Activated CD4-positive, alpha-beta T cell treated with anti-CD3 and anti-CD28 coated beads, Interleukin-2, amount 50 U/mL, for 4 hours (primary cell): ENCODE measurements around the gene AGRN.
"Not testable (repeated sequence)": the region's sequence is repeated elsewhere in the genome, so short reads cannot be mapped to it uniquely, and the experiment has no call there.

Experiments
- DNase-seq, 2 experiments: peaks; one replicate each; pipeline ENCODE4 v3.0.0-alpha.2; 2020

Gene AGRN

DNA sequence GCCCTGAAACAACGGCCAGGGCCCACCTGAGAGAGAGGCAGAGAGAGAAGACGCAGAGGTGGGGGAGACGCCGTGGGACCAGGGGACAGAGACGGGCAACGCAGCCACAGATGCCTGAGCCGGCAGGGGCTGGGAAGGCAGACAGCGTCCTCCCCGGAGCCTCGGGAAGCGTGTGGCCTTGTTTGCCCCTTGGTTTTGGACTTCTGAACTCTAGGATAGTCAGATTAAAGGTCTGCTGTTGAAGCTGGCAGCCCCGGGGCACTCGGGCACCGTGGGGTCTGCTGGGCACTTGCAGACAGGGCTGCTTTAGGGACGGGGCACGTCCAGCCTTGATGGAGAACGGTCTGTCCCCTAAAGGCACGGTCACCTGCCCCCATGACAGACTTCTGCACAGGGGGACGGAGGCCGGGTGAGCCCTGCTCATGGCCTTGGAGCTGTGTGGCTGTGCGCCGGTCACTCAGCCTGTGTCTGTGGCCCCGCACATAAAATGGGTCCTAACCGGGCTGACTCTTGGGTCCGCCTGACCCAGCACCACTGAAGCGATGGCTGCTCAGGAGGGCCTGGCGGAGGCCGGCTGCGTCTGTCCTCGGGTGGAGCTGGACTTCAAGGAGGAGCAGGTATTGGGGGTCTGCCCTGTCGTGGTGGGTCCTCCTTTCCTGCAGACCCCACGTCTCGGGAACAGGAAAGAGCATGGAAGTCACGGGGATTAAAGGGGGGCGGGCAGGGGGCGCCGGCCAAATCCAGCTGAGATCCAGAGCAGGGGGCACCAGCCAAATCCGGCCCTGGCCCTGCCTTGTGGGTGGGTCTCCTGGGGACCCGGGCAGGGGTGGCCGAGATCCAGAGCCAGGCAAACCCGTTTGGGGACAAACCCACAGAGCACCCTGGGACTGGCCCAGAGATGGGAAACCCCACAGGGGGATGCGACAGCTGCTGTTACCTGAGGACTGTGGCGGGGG lies 63.8 kb downstream of the AGRN start:
- no peak for DNase-seq

- DNase-seq = no peak
These were observed 64.7 kb downstream of the AGRN start for GRCh38 chr1:1084372-1085170.

DNA sequence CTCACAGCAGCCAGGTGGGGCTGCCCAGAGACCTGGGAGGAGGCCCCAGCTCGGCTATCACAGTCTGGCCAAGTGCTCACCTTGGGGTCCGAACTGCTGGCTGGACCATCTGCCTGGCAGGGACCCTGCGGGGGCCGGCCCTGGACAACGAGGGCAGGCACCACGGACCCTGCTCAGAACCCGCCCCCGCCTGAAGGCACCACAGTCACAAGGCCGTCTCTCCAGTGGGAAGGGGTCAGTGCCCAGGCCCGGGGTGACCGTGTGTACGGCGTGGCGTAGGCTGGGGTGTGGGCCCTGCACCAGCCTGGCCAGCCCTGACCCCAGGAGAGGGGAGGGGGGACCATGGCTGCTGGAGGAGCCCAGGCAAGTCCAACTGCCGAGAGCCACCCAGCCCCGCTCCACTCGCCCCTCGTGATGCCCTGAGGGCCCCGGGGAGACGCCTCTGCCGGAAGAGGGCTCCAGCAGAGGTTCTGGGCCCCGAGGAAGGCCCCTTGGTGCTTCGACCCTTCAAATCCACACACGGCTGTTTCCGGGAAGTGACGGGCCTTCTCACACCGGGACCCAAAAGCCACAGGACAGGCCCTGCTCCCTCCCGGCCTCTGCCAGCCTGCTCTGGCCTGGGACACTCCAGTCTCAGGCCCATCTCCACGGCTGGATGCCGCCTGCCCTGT lies 65.4 kb downstream of the AGRN start:
- no peak for DNase-seq

DNA sequence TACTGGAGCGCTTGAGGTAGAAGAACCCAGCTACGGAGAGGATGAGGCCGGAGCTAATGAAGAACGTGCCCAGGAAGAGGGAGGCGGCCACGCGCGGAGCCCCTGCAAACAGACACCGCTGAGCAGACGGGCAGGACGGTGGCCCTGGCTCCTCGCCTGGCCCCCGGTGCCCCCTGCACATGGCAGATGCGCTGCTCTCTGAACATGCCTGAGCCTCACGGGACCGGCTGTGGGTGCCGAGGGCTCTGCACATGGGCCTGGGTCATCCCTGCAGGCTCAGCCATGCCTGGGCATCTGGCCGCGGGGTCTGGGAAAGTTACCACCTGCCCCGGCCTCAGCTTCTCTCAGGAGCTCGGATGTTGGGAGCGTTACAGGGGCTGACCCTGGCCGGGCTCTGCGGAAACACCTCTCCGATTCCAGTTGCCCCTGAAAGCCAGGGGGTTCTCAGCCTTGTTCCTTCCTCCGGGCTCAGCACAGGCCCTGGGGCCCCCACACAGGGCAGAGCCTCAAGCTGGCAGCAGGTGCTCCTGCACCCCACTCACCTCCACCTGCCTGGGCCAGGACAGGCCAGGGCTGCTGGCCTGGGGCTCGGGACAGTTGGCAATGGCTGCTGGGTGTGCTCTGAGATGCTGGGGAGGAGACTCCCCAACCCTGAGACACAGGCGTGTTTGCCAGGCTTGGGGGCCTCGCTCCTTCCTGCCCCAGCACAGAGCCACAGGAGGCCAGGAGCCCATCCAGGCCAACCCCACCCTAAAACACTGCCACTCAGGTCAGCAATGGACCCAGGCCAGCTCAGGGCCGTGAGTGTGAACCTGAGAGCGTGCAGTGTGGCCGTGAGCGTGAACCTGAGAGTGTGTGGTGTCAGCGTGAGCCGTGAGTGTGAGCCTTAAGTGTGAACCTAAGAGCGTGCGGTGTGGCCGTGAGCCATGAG lies 66.3 kb downstream of the AGRN start:
- DNase-seq = no peak

GRCh38 chr1:1086911-1087341 lies 67.0 kb downstream of the AGRN start:
- no peak for DNase-seq

GRCh38 chr1:1087351-1088028 lies 67.6 kb downstream of the AGRN start:
- no peak for DNase-seq

- no peak for DNase-seq
These were observed 68.3 kb downstream of the AGRN start for GRCh38 chr1:1088029-1088800.

- no peak for DNase-seq
These were observed 69.1 kb downstream of the AGRN start for GRCh38 chr1:1088801-1089680.

GRCh38 chr1:1089731-1090423 lies 70.0 kb downstream of the AGRN start:
- DNase-seq = no peak

DNA sequence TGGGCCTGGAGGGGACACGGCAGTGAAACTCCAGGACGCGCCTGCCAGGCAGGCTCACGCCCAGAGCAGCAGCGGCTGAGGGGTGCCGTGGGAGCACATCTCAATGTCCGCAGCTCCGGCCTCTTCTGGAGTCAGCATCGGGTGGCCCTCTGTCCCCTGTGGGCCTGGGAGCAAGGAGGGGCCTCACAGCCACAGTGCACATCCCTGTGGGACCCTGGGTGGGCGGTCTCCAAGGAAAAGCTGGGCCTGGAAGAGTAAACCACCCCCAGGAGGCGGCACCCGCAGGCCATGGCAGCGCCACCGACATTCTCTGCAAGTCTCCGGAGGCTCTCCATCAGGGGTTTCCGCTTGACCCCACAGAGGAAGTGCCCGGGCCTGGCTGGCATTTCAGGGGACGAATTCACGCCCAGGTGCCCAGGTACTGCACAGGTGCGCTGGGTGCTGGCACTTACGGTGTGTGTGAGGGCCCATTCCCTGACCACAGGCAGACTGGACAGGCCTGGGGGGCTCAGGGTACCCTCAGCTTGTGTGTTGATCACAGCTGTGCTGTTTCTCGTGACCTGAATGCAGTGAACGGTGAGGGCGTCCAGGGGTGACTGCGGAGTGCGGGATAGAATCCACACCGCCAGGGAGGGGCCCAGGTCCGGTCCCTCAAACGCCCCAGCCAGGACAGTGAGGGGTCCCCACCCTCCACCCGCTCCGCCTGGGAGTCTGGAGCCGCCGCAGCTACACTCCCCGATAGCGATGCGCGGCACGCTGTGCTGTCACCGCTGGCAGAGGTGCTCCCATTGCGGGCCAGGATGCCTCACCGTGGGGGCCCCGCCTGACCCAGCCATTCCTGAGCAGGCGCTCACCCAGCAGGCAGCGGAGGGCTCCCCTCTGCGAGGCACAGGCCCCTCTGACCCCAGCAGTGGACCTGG lies 70.8 kb downstream of the AGRN start:
- no peak for DNase-seq

DNA sequence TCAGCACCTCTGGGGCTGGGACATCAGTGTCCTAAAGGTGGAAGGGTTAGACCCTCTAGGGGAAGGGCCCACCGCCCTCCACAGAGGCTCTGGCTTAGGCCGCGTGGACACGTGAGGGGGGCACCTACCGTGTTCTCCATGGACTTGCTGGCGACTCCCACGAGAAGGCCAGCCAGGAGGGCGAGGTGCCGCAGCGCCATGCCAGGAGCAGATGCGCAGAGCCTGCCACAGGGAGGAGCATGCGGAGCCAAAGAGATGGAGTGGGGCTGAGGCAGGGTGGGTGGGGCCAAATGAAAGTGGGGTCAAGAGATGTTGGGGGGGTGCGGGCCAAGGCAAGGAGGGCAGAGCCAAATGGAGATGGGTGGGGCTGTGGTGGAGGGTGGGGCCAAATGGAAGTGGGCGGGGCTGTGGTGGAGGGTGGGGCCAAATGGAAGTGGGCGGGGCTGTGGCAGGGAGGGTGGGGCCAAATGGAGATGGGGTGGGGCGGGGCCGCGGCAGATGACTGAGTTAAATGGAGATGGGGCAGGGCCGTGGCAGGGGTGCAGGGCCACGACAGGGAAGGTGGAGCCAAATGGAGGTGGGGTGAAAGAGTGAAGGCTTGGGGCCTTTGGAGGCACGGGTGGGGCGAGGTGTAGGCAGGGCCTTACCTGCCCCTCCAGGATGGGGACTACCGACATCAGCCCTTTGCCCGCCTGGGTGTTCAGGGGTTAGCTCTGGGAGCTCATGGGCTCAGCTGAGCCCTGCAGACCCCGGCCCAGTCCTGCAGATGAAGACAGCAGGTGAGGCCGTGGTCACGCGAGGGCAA lies 71.6 kb downstream of the AGRN start:
- no peak for DNase-seq

- DNase-seq = no peak
These were observed 72.4 kb downstream of the AGRN start for GRCh38 chr1:1092149-1092855.

DNA sequence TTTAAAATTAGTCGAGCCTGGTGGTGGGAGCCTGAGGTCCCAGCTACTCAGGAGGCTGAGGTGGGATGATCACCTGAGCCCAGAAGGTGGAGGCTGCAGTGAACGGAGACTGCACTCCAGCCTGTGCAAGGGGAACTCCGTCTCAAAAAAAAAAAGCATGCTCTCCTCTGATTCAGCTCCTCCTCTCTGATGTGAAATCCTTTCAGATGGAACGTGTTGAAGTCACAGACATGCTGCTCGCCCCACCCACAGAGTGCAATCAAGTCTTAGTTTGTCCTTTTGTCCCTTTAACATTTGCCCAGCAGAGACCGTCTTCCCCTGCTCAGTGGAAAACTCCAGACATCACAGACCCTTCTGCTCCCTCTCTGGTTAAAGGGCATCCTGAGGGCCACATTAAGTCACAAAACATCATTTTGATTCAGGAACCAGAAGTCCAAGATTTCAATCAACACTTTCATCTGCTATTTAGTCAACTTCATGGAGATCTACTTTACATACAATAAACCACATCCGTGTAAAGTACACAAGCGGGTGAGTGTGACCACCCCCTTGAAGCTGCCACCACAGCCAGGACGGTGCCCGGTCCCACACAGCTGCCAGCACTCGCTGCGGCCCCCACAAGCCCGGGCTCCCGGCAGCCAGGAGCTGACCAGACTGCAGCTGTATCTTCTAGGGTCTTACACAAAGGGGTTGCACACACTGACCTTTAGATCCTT lies 73.1 kb downstream of the AGRN start:
- no peak for DNase-seq

GRCh38 chr1:1093610-1093943 lies 73.7 kb downstream of the AGRN start:
- no peak for DNase-seq

- DNase-seq = no peak
These were observed 75.1 kb downstream of the AGRN start for GRCh38 chr1:1094981-1095380.

DNA sequence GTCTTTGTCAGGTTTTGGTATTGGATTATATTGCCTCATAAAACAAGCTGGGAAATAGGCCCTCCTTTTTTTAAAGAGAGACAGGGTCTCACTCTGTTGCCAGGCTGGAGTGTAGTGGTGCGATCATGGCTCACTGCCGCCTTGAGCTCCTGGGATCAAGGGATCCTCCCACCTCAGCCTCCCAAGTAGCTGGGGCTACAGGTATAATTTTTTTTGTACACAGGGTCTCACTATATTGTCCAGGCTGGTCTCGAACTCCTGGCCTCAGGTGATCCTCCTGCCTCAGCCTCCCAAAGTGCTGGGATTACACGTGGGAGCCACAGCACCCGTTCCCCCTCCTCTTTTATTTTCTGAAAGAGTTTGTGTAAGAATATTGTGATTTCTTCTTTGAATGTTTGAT lies 76.2 kb downstream of the AGRN start:
- not testable (repeated sequence) for DNase-seq
